NCI-H510A (cell line): Measurements from ENCODE around the gene OR6T1.

Experiments used
- DNase-seq: peaks from one replicate; lab custom pipeline; 2025; lab: John Stamatoyannopoulos, UW

OR6T1 gene, protein sequence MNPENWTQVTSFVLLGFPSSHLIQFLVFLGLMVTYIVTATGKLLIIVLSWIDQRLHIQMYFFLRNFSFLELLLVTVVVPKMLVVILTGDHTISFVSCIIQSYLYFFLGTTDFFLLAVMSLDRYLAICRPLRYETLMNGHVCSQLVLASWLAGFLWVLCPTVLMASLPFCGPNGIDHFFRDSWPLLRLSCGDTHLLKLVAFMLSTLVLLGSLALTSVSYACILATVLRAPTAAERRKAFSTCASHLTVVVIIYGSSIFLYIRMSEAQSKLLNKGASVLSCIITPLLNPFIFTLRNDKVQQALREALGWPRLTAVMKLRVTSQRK

DNA sequence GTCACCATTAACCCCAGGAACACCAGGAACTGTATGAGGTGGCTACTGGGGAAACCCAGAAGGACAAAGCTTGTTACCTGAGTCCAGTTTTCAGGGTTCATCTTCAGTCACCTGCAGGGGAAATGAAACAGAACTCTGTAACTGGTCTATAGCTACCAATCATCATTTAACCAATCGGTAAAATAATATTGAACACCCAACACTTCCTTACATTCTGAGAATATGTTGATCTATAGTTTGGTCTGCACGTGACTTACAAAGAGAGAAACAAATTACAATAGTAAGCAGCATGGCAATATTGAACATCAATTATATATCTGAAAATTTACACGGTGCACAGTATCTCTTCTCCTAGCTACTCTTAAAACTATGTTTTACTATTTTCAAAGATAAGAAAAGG is at the start of gene OR6T1:
Gene OR6T1 (minus strand): TSS at position 101 of the 400 bp plus-strand sequence. CDS start 0 bp downstream, at position 101.
- DNase-seq = no peak

DNA sequence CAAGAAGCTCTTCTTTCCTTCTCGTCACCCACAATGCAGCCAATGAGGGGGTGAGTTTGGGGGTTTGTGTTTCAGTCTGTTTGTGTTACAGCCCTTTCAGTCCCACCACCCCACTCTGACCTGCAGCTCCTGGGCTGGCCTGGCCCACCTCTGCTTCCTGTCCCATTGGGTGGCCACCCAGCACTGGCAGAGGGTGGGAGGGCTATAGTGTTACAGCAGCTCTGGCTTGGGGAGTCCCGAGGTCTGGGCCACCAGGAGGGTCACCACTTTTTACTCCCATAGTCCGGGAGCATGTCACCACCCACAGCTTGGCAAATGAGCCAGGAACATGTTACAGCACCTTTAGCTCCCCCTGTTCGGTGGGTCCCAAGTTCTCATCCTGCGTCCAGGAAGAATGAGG is 35.7 kb upstream of the OR6T1 start:
- DNase-seq = no peak

DNA sequence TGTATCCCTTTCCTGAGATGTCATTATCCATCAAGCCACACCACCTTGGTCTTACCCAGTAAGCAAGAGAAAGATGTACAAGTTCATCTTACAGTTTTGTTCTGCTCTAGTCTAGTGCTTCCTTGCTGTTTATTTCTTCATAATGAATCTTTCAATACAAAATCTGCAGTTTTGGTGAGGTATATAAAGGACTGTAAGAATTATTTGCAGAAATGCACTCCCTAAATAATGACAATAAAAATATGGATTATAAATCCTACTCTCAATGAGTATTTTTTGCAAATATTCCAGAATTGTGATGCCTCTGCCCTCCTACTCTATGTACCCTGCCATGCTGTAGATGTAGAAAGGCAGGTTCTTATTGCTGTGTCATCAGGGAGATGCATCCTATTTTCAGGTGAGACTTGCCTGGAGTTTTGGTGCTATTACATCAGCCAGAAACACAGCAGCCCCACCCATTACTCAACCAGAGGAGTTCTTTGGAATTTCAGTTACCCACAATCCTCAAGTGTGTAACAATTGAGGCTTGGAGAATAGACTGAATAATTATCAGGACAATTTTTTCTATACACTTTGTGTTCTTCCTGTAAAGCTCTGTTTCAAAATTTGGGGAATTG is 34.2 kb upstream of the OR6T1 start, which contains the start of gene OR10S1:
Gene OR10S1 (minus strand): TSS at position 51 of the 617 bp plus-strand sequence. CDS start 117 bp downstream, outside the sequence.
- no peak for DNase-seq

DNA sequence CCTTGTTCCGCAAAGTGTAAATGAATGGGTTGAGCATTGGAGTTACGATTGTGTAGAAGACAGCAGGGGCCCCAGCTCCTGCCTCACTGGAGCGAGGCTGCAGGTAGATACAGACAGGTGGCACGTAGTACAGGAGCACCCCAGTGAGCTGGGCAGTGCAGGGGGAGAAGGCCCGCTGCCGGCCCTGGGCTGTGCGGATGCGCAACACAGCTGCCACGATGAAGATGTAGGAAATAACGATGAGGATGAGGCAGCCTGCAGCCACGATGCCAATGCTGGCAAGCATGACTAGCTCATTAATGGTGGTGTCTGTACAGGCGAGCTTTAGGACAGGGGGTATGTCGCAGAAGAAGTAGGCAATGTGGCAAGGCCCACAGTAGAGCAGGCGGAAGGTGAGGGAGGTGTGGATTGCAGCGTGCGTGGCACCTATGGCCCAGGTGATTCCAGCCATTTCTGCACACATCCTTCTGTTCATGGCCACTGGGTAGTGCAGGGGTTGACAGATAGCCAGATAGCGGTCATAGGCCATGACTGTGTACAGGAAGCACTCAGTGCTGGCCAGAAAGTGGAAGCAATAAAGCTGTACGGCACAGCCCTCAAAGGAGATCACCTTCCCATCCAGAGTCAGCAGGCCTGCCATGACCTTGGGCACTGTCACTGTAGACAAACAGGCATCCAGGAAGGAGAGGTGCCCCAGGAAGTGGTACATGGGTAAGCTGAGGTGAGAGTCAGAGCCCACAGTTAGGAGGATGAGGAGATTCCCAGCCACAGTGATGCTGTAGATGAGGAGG is 33.3 kb upstream of the OR6T1 start:
- DNase-seq = no peak

DNA sequence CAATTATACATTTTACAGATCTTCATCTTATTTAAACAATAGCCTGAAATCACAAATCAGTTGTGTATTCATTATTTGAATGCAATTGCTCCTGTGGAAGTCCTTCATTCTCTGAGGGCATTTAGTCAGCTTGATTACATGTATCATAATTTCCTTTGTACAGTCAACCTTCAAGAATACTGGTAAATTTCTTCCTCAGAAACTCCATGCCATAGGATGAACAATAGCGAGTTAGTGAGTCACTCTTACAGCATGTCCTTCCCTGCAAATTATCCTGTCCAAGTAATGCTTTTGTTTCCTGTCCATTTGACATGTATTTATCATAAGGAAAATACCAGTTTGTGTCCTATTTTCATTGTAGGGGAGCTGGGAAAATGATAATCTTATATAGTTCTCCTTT is 30.2 kb upstream of the OR6T1 start:
- DNase-seq = no peak

DNA sequence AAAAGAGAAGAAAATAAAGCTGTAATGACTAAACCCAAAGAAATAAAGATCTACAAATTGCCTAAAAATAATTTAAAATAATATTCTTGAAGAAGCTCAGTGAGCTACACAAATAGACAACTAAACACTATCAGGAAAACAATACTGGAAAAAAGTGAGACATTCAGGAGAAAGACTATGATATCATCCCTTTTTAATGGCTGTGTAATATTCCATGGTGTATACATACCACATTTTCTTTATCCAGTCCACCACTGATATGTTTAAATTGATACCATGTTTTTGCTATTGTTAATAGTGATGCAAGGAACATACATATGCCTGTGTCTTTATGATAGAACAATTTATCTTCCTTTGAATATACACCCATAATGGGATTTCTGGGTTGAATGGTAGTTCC is 13.1 kb upstream of the OR6T1 start:
- no peak for DNase-seq

DNA sequence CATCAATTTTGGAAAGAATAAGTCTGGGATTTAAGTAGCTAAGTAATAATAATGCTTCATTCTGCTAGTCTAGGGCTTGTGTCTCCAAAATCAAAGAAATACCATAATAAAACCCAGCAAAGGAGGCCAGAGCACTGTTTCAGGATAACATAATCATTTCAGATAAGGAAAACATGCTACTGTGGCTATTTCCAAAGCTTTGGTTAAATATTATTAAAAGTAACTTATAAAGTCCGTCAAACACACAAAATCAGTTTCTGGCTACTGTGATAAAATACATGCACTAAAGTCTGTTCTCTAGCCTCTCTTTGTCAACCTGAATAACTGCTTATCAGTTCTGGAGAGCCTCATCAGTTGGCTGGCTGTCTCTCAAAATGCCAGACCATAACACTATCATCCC is 1.5 kb upstream of the OR6T1 start:
- no peak for DNase-seq

DNA sequence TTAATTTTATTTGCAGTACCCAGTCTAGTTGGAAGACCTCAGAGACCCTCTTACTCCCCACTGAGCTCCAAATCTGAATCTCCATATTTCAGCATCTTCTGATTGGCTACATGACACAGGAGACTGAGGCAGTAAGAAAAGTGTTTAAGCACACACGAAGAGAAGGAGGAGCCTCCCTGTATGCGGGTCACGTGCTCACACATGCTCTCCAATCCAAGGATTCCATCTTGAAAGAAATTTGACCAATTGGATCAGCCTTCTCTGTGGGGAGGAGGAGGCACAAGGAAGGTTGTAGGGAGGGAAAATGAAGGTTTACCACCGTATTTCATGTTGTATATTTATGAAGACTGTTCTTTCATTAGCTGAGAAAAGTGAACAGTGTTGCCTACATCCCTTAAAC is 1.2 kb downstream of the OR6T1 start:
- DNase-seq = no peak

DNA sequence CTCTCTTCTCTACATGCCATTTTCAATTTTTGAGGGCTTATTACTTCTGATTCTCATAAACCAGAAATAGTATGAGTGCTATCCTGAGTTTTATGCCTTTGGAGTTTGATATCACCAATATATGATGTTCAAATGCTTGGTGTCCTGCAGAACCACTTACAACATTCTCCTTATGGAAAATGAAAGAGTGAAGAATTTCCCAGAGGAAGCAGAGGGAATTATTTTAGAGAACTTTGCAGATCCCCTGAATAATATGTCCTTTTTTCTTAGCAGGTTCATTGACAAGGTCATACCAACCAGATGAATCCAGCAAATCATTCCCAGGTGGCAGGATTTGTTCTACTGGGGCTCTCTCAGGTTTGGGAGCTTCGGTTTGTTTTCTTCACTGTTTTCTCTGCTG is 4.3 kb downstream of the OR6T1 start, which contains the start of gene OR4D5:
Gene OR4D5 (plus strand): TSS at position 301 of the 400 bp plus-strand sequence. CDS start 0 bp downstream, at position 301.
- no peak for DNase-seq

DNA sequence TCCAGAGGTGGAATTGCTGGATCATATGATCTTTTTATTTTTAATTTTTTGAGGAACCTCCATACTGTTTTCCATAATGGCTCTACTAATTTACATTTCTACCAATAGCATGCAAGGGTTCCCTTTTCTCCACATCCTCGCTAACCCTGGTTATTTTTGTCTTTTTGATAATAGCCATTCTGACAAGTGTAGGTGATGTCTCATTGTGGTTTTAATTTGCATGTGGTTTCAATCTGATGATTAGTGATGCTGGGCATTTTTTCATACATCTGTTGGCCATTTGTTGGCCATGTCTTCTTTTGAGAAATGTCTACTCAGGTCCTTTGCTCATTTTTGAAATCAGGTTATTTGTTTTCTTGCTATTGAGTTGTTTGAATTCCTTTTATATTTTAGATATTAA is 19.6 kb downstream of the OR6T1 start:
- DNase-seq = no peak

DNA sequence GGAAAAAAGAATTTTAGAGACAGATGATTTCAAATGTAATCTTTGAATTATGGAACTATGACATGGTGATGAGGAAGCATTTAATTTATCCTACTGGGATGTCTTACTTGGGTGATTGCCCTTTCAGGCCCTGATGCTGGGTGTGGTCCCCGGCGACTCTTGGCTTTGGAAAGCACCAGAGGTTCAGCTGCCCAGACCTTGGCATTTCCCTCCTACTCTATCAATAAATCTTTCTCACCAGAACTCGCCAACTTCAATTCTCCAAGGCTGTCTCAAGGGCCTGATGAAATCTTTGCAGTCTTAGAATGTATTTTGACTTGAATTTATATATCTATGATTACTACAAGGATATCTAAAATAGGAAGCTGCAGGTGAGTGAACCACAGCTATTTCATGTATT is 22.7 kb downstream of the OR6T1 start:
- no peak for DNase-seq

DNA sequence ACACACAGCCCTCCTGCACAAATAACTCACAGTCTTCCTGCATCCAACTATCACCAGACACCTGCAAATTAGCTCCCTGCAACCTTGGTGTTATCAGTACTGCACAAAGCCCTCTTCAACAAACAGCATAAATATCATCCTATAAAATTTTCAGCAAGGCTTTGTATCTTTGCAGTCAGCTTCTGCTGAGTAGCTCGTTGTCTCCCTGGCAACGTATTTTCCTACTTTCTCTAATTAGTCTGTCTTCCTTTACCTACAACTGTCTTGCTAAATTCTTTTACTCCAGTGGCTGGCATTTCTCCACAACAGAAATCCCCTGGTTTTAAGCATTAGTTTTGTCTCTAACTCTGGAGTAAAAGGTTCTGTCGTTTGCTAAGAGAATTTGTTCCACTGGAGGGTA is 37.8 kb downstream of the OR6T1 start:
- DNase-seq = no peak

DNA sequence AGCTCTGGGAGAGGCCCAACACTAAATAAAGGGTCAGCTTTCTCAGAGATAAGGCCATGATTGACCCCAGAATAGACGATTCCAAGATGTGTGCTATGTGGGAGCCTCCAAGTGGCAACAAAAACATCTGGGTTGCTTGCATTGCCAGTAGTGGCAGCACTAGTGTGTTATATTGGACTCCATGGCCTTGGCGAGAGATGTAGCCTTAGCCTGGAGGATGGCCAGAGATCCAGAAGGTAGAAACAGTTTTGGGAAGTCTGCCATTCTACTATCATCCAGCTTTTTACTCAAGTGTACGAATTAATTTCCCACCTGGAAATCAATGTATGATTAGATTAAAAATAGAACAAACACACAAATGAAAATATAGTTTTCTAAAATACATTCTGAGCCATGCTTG is 38.7 kb downstream of the OR6T1 start:
- no peak for DNase-seq

DNA sequence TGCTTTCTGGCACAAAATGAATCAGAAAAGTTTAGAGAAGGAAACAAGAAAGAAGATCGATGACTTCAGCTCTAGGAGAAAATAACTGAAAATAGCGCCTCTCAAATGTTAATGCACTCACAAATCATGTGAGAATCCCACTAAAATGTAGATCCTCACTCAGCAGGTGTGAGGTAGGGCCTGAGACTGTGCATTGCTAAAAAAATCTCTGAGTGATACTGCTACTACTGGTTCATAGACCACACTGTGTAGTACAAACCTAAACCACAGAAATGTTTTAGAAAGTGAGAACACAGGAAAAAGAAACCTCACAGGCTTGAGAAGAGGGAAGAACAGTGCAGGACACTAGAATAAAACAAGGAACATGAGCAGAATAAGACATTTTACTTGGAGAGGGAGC is 39.7 kb downstream of the OR6T1 start:
- DNase-seq = no peak

DNA sequence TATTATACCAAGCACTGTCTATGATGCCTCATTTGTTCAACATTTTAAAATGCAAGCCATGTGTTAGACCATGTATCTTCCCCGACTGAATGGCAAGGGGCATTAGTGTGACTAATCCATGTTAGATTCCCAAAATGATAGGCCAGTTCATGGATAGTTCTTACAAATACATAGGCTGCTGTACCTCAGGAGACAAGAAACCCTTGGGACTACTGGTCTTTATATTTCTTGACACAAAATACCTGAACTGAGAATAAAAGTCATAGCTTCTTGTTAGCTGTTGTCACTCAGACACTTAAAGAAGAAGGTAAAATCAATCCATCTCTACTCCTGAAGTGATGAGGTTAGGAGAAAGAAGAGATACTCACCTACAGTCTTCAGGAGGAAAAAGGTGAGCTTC is 41.8 kb downstream of the OR6T1 start, which contains the start of gene OR8D4:
Gene OR8D4 (plus strand): TSS at position 301 of the 400 bp plus-strand sequence. CDS start 4,265 bp downstream, outside the sequence.
- DNase-seq = no peak

DNA sequence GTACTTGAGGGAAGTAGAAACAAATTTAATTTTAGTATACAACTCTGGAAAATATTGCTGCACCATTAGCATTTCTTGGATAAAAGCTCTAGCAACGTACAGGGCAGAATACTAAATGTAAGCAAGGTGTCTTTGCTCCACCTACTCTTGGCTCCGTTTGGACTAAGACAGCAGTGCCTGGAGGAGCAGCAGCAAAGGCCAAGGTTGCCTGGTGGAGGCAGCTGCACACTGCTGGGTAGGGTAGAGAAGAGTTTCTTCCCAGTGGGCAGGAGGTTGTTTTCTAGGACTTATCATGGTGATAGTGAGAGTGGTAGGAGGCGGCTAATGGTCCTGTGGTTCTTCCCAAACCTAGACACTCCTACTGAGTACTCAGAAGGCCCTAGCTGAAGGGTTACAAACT is 43.8 kb downstream of the OR6T1 start:
- DNase-seq = no peak
